WTC11 (cell line): ENCODE data around the gene PLPP4.

Source experiments
- CTCF ChIP-seq: fragments of 200-600 bp; IDR thresholded peaks from 2 replicates; pipeline ENCODE4 v1.8.0; 2022; ENCODE audit warnings: antibody characterized with exemption
- JUN ChIP-seq: sonication (generic); formaldehyde crosslinking; IDR thresholded peaks from 2 replicates; pipeline ENCODE4 v1.8.0; 2023; ENCODE audit warnings: mild to moderate bottlenecking, missing genetic modification reagents
- MAX ChIP-seq: sonication (generic); formaldehyde crosslinking; IDR thresholded peaks from 2 replicates; pipeline ENCODE4 v1.8.0; 2022; ENCODE audit warnings: mild to moderate bottlenecking, missing genetic modification reagents
- NFE2L1 ChIP-seq: sonication (generic); formaldehyde crosslinking; IDR thresholded peaks from 2 replicates; pipeline ENCODE4 v1.8.1; 2023; ENCODE audit warnings: missing genetic modification reagents
- NR1H2 ChIP-seq: sonication (generic); formaldehyde crosslinking; IDR thresholded peaks from 2 replicates; pipeline ENCODE4 v1.9.0; 2021; ENCODE audit warnings: mild to moderate bottlenecking, moderate library complexity, missing genetic modification reagents
- NR2C2 ChIP-seq: sonication (generic); formaldehyde crosslinking; IDR thresholded peaks from 2 replicates; pipeline ENCODE4 v1.8.0; 2022; ENCODE audit warnings: mild to moderate bottlenecking, missing genetic modification reagents
- SOX15 ChIP-seq: fragments of 250-450 bp; sonication (Bioruptor Pico); IDR thresholded peaks from 2 replicates; pipeline ENCODE4 v1.9.0; 2021; ENCODE audit warnings: mild to moderate bottlenecking
- TCF7 ChIP-seq: sonication (generic); formaldehyde crosslinking; IDR thresholded peaks from 2 replicates; pipeline ENCODE4 v1.8.0; 2022; ENCODE audit warnings: mild to moderate bottlenecking, low read depth, missing genetic modification reagents, moderate library complexity
- ZNF121 ChIP-seq: sonication (generic); formaldehyde crosslinking; IDR thresholded peaks from 2 replicates; pipeline ENCODE4 v1.8.0; 2023; ENCODE audit warnings: missing genetic modification reagents

GRCh38 chr10:120542591-120542990 lies 85.6 kb downstream of the PLPP4 start:
- TF ChIP-seq TCF7 (CRISPR knock-in tag) (no peak), MAX (CRISPR knock-in tag) (no peak), CTCF (no peak), NR1H2 (CRISPR knock-in tag) (no peak), JUN (CRISPR knock-in tag) (no peak), NFE2L1 (CRISPR knock-in tag) (no peak), NR2C2 (CRISPR knock-in tag) (no peak), SOX15 (no peak), ZNF121 (no peak)
